Measurements from ENCODE around the gene ZNF750. TPM values are rescaled to one million over a fixed set of nuclear protein-coding genes. Genes with fewer than 3 reads are reported as not detected.

Gene ZNF750
- polyA plus RNA-seq, 1 donor (not counting 4 experiments of a cell fraction or from before 2014, with no cell fraction given) = 5.5 TPM

- no peak for TF ChIP-seq EZH2 (IDR thresholded peaks at IDR 0.05; ENCODE audit: low read length)
- TF ChIP-seq, protein P1, sequence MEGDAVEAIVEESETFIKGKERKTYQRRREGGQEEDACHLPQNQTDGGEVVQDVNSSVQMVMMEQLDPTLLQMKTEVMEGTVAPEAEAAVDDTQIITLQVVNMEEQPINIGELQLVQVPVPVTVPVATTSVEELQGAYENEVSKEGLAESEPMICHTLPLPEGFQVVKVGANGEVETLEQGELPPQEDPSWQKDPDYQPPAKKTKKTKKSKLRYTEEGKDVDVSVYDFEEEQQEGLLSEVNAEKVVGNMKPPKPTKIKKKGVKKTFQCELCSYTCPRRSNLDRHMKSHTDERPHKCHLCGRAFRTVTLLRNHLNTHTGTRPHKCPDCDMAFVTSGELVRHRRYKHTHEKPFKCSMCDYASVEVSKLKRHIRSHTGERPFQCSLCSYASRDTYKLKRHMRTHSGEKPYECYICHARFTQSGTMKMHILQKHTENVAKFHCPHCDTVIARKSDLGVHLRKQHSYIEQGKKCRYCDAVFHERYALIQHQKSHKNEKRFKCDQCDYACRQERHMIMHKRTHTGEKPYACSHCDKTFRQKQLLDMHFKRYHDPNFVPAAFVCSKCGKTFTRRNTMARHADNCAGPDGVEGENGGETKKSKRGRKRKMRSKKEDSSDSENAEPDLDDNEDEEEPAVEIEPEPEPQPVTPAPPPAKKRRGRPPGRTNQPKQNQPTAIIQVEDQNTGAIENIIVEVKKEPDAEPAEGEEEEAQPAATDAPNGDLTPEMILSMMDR (optimal IDR thresholded peaks at IDR 0.05 in 1 of 3, IDR thresholded peaks at IDR 0.05 in 1 of 3, conservative IDR thresholded peaks at IDR 0.05 in 1 of 3; ENCODE audit: extremely low read depth in 1 of 3, insufficient read depth in 2 of 3, low read length in 3 of 3) = peak in 2 of 3 experiments; percentile 14 to 39
- Histone ChIP-seq H3K4me3 (ENCODE audit: control insufficient read depth in 2 of 3, extremely low read depth in 1 of 3, insufficient read depth in 2 of 3, low read depth in 1 of 3, low read length in 3 of 3) (no peak overlapping the region), H3K27ac (ENCODE audit: control insufficient read depth, insufficient read depth, low read length) (no peak overlapping the region), H3K36me3 (ENCODE audit: control insufficient read depth in 2 of 2, extremely low read depth in 1 of 2, insufficient read depth in 2 of 2, low read length in 2 of 2) (peaks cover 6 to 20% of the 10 kb centered on the region in 2 experiments), H3K9ac (ENCODE audit: control insufficient read depth, extremely low read depth, insufficient read depth, low read length) (no peak overlapping the region), H3K27me3 (ENCODE audit: control insufficient read depth, extremely low read depth, insufficient read depth, low read length) (no peaks in the 10 kb centered on the region), H3K4me1 (ENCODE audit: control insufficient read depth, extremely low read depth, insufficient read depth, low read length) (no peaks in the 10 kb centered on the region), H3K9me3 (ENCODE audit: control insufficient read depth, low read depth, low read length) (no peaks in the 10 kb centered on the region), H3K79me2 (ENCODE audit: control insufficient read depth, insufficient read depth, low read length) (peaks cover 14% of the 10 kb centered on the region), H2AFZ (ENCODE audit: control insufficient read depth, low read length) (no peak overlapping the region), H3K9me1 (ENCODE audit: control insufficient read depth, extremely low read depth, insufficient read depth, low read length) (no peaks in the 10 kb centered on the region), H3K4me2 (ENCODE audit: control insufficient read depth, extremely low read depth, insufficient read depth, low read depth, low read length) (no peak overlapping the region), H4K20me1 (ENCODE audit: control insufficient read depth, extremely low read depth, insufficient read depth, low read length) (peaks cover 6% of the 10 kb centered on the region)
- DNase-seq (ENCODE audit: low read depth, low spot score) (no peak), FAIRE-seq (no peak)
- dilution Hi-C loops (cut with MboI; ENCODE audit: extremely low pct_ligation_motif_present, low sequenced_read_pairs) = no loop called here
Observed at GRCh38 chr17:82823004-82823403, 16.8 kb downstream of the ZNF750 start.

DNA sequence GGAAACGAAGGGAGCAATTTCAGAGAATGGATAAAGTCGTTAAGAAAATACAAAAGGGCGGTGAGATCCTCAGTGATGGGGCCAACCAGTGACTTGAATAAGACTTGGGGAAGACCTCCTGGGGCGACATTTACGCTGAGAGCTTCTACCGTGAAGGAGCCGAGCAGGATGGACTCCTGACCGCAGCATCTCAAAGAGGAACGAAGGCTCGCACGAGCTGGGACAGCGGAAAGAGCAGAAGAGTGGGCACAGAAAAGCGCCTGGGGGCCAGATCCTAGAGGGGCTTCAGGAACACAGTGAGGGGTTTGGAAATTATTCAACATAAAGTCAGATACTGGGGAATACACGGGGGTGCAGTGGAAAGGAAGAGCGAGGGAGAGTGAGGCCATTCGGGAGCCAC, 17.5 kb downstream of the ZNF750 start:
- TF ChIP-seq EZH2 (IDR thresholded peaks at IDR 0.05; ENCODE audit: low read length) = no peak
- peaks cover 11% of the 10 kb centered on the region for H3K79me2 ChIP-seq (ENCODE audit: control insufficient read depth, insufficient read depth, low read length)
- no peak overlapping the region for H3K27ac ChIP-seq (ENCODE audit: control insufficient read depth, insufficient read depth, low read length)
- no peak overlapping the region for H2AFZ ChIP-seq (ENCODE audit: control insufficient read depth, low read length)
- no peaks in the 10 kb centered on the region for H3K9me1 ChIP-seq (ENCODE audit: control insufficient read depth, extremely low read depth, insufficient read depth, low read length)
- no peaks in the 10 kb centered on the region for H3K27me3 ChIP-seq (ENCODE audit: control insufficient read depth, extremely low read depth, insufficient read depth, low read length)
- peaks cover 3% of the 10 kb centered on the region for H4K20me1 ChIP-seq (ENCODE audit: control insufficient read depth, extremely low read depth, insufficient read depth, low read length)
- dilution Hi-C loops (cut with MboI; ENCODE audit: extremely low pct_ligation_motif_present, low sequenced_read_pairs) = no loop called here
- DNase-seq (ENCODE audit: low read depth, low spot score) (no peak), FAIRE-seq (no peak)
- peaks cover 2 to 16% of the 10 kb centered on the region in 2 experiments for H3K36me3 ChIP-seq (ENCODE audit: control insufficient read depth in 2 of 2, extremely low read depth in 1 of 2, insufficient read depth in 2 of 2, low read length in 2 of 2)
- no peak overlapping the region for H3K9ac ChIP-seq (ENCODE audit: control insufficient read depth, extremely low read depth, insufficient read depth, low read length)
- H3K4me1 ChIP-seq (ENCODE audit: control insufficient read depth, extremely low read depth, insufficient read depth, low read length) = no peaks in the 10 kb centered on the region
- H3K4me2 ChIP-seq (ENCODE audit: control insufficient read depth, extremely low read depth, insufficient read depth, low read depth, low read length) = no peak overlapping the region
- no peak overlapping the region for H3K4me3 ChIP-seq (ENCODE audit: control insufficient read depth in 2 of 3, extremely low read depth in 1 of 3, insufficient read depth in 2 of 3, low read depth in 1 of 3, low read length in 3 of 3)
- H3K9me3 ChIP-seq (ENCODE audit: control insufficient read depth, low read depth, low read length) = no peaks in the 10 kb centered on the region

DNA sequence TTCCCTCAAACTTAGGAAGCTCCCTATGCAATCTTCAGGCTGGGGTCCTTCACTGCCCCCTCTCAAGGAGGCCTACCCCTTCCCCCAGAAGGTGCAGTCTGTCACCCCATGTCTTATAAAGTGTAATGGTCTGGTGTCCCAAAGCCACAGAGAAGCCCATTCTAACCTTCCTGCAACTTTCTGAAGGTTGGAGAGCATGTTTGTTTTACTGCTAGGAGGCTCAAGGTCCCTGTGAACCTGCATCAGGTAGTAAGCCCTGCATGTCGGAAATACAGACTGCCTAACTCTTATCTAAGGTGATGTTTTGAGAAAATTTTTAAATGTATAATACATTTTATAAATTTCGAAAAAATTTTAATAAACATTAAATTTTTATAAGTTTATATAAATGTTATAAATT, 18.3 kb downstream of the ZNF750 start:
- Histone ChIP-seq H3K27me3 (ENCODE audit: control insufficient read depth, extremely low read depth, insufficient read depth, low read length) (no peaks in the 10 kb centered on the region), H3K9me1 (ENCODE audit: control insufficient read depth, extremely low read depth, insufficient read depth, low read length) (no peaks in the 10 kb centered on the region), H4K20me1 (ENCODE audit: control insufficient read depth, extremely low read depth, insufficient read depth, low read length) (no peaks in the 10 kb centered on the region), H3K27ac (ENCODE audit: control insufficient read depth, insufficient read depth, low read length) (no peak overlapping the region), H3K9me3 (ENCODE audit: control insufficient read depth, low read depth, low read length) (no peaks in the 10 kb centered on the region), H2AFZ (ENCODE audit: control insufficient read depth, low read length) (no peak overlapping the region), H3K4me1 (ENCODE audit: control insufficient read depth, extremely low read depth, insufficient read depth, low read length) (no peaks in the 10 kb centered on the region), H3K9ac (ENCODE audit: control insufficient read depth, extremely low read depth, insufficient read depth, low read length) (no peak overlapping the region), H3K79me2 (ENCODE audit: control insufficient read depth, insufficient read depth, low read length) (peaks cover 11% of the 10 kb centered on the region), H3K4me3 (ENCODE audit: control insufficient read depth in 2 of 3, extremely low read depth in 1 of 3, insufficient read depth in 2 of 3, low read depth in 1 of 3, low read length in 3 of 3) (no peak overlapping the region), H3K36me3 (ENCODE audit: control insufficient read depth in 2 of 2, extremely low read depth in 1 of 2, insufficient read depth in 2 of 2, low read length in 2 of 2) (peaks cover 2 to 13% of the 10 kb centered on the region in 2 experiments), H3K4me2 (ENCODE audit: control insufficient read depth, extremely low read depth, insufficient read depth, low read depth, low read length) (no peak overlapping the region)
- TF ChIP-seq EZH2 (IDR thresholded peaks at IDR 0.05; ENCODE audit: low read length) = no peak
- TF ChIP-seq, protein P1 (optimal IDR thresholded peaks at IDR 0.05 in 1 of 3, IDR thresholded peaks at IDR 0.05 in 1 of 3, conservative IDR thresholded peaks at IDR 0.05 in 1 of 3; ENCODE audit: extremely low read depth in 1 of 3, insufficient read depth in 2 of 3, low read length in 3 of 3) = no peak
- DNase-seq (ENCODE audit: low read depth, low spot score) (no peak), FAIRE-seq (no peak)
- dilution Hi-C loops (cut with MboI; ENCODE audit: extremely low pct_ligation_motif_present, low sequenced_read_pairs) = no loop called here

Measured in keratinocyte (primary cell).